ENCODE results near the gene SOX21. TPM values are rescaled to one million over a fixed set of nuclear protein-coding genes. Genes with fewer than 3 reads are reported as not detected.
A peak's percentile ranks its signal among the peaks of the same experiment; 100 is the strongest.

Gene SOX21
- total and polyA plus RNA-seq, 8 donors = 2.4 to 32.4 (median 5.4) TPM; not detected in 1

GRCh38 chr13:94706101-94706842, 6.1 kb downstream of the SOX21 start:
- Histone ChIP-seq H3K9me3 (peaks cover 0 to 13% (median 0%) of the 10 kb centered on the region in 4 donors), H3K27ac (no peak overlapping the region), H3K36me3 (no peaks in the 10 kb centered on the region), H3K4me3 (no peak overlapping the region), H3K27me3 (peaks cover 21 to 100% (median 89%) of the 10 kb centered on the region in 3 donors), H3K4me1 (peaks cover 6 to 41% (median 28%) of the 10 kb centered on the region in 4 donors)
- intact Hi-C loops (cut with DNase I; ENCODE audit: low total_unique reads) = no loop called here
- peak in 1 of 2 donors; percentile 5 for DNase-seq
- TF ChIP-seq, protein P1, sequence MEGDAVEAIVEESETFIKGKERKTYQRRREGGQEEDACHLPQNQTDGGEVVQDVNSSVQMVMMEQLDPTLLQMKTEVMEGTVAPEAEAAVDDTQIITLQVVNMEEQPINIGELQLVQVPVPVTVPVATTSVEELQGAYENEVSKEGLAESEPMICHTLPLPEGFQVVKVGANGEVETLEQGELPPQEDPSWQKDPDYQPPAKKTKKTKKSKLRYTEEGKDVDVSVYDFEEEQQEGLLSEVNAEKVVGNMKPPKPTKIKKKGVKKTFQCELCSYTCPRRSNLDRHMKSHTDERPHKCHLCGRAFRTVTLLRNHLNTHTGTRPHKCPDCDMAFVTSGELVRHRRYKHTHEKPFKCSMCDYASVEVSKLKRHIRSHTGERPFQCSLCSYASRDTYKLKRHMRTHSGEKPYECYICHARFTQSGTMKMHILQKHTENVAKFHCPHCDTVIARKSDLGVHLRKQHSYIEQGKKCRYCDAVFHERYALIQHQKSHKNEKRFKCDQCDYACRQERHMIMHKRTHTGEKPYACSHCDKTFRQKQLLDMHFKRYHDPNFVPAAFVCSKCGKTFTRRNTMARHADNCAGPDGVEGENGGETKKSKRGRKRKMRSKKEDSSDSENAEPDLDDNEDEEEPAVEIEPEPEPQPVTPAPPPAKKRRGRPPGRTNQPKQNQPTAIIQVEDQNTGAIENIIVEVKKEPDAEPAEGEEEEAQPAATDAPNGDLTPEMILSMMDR (IDR thresholded peaks at IDR 0.05) = no peak
- TF ChIP-seq POLR2AphosphoS5 (IDR thresholded peaks at IDR 0.05) (no peak), EP300 (IDR thresholded peaks at IDR 0.05) (no peak), POLR2A (IDR thresholded peaks at IDR 0.05) (no peak)
- 41 to 64% (median 47%) methylated on average over 16 of the region's 16 CpGs for WGBS, 5 donors

DNA sequence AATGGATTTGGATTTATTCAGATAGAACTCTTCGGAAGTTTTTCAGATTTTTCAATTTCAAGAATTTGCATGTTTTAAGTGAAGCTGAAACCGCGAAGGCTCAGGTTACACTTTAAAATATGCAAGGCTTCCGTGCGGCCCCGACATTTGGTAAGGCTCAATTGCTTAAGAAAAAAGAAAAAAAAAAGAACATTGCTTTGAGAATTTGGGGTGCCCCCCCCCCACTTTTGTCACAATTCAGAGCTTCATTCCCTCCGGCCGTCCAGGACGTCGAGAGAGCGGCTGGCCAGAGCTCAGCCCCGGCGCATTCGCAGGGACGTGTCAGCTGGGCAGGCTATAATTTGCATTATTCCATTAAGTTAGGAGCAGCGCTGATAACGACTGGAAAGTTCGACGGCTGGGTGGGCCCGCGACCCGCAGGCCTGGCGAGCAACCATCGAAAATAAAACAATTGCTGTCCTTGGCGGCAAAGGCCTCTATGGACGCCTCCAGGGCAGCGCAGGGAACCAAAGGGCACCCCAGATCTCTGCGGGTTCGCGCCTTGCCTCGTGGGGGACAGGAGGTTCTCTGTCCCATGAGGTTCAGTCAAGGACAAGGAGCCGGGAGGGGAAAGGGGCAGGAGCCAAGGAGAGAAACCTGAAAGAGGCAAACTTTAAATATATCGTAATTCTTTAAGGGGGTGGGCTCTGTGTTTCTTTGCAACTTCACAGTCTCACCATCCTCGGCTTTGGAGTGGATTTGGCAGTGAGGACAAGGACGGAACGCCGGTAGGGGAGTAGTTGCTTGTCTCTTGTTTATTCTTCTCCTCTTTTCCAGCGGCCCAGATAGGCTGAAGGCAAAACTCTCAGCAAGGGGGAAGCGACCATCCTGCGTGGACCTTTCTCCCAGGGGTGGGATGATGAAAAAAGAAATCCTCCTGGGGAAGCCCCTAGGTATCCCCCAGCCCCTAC, 7.0 kb downstream of the SOX21 start:
- Histone ChIP-seq H3K4me3 (no peak overlapping the region), H3K4me1 (peaks cover 0 to 33% (median 19%) of the 10 kb centered on the region in 4 donors), H3K27ac (no peak overlapping the region), H3K27me3 (peaks cover 18 to 100% (median 83%) of the 10 kb centered on the region in 3 donors), H3K9me3 (peaks cover 0 to 13% (median 0%) of the 10 kb centered on the region in 4 donors), H3K36me3 (no peaks in the 10 kb centered on the region)
- WGBS, 5 donors = 31 to 58% (median 43%) methylated on average over 31 to 40 of the region's 40 CpGs
- no peak for TF ChIP-seq POLR2A (IDR thresholded peaks at IDR 0.05)
- TF ChIP-seq, protein P1 (IDR thresholded peaks at IDR 0.05) = no peak
- no peak for TF ChIP-seq POLR2AphosphoS5 (IDR thresholded peaks at IDR 0.05)
- no peak for TF ChIP-seq EP300 (IDR thresholded peaks at IDR 0.05)
- DNase-seq = peak in 1 of 2 donors; percentile 10
- intact Hi-C loops (cut with DNase I; ENCODE audit: low total_unique reads) = no loop called here

GRCh38 chr13:94704377-94705080, 7.8 kb downstream of the SOX21 start:
- WGBS, 5 donors = 37 to 60% (median 48%) methylated on average over 24 of the region's 24 CpGs
- Histone ChIP-seq H3K36me3 (no peaks in the 10 kb centered on the region), H3K27me3 (peaks cover 18 to 100% (median 80%) of the 10 kb centered on the region in 3 donors), H3K4me1 (peaks cover 0 to 29% (median 18%) of the 10 kb centered on the region in 4 donors), H3K27ac (no peak overlapping the region), H3K4me3 (no peak overlapping the region), H3K9me3 (peaks cover 0 to 13% (median 0%) of the 10 kb centered on the region in 4 donors)
- intact Hi-C loops (cut with DNase I; ENCODE audit: low total_unique reads) = no loop called here
- DNase-seq = no peak
- TF ChIP-seq POLR2A (IDR thresholded peaks at IDR 0.05) (no peak), EP300 (IDR thresholded peaks at IDR 0.05) (no peak), POLR2AphosphoS5 (IDR thresholded peaks at IDR 0.05) (no peak)
- TF ChIP-seq, protein P1 (IDR thresholded peaks at IDR 0.05) = no peak
